Caco-2 (cell line): ENCODE measurements around the gene SELENOO. TPM values are rescaled to one million over a fixed set of nuclear protein-coding genes. Genes with fewer than 3 reads are reported as not detected.

Source experiments
- BruUV-seq: library from RNA; stranded (reverse); fragments of 400-500 nt; replicated peaks from 2 replicates; lab custom pipeline; 2021; lab: Mats Ljungman, UMichigan
- CTCF ChIA-PET: fragments of 300-600 bp; sonication (Branson Sonifier 250); formaldehyde crosslinking; loops from one replicate; lab custom pipeline; 2022; ENCODE audit warnings: antibody characterized with exemption; lab: Charles Lee
- POLR2A ChIA-PET: fragments of 300-600 bp; sonication (Branson Sonifier 250); formaldehyde crosslinking; loops from one replicate; lab custom pipeline; 2022; ENCODE audit warnings: antibody characterized with exemption; lab: Charles Lee
- DNase-seq, 2 experiments: peaks; one replicate each; pipeline versions ENCODE4 v3.0.0 to v3.0.0-alpha.2; 2020 to 2022
- H3K27me3 ChIP-seq: replicated peaks from 2 replicates; pipeline ENCODE4 v1.6.0; 2011; ENCODE audit warnings: low read length; ENCODE audit not compliant: control insufficient read depth, insufficient read depth
- H3K36me3 ChIP-seq: 2 replicates; pipeline ENCODE4 v1.5.1; 2011; ENCODE audit warnings: low read length; ENCODE audit not compliant: control insufficient read depth, insufficient read depth
- H3K4me1 ChIP-seq: fragments of 250-450 bp; sonication (Bioruptor Pico); 2 replicates; pipeline ENCODE4 v1.5.1; 2020; ENCODE audit warnings: mild to moderate bottlenecking
- H3K4me3 ChIP-seq: 2 replicates; pipeline ENCODE4 v1.5.1; 2011; ENCODE audit warnings: low read depth, mild to moderate bottlenecking, control low read depth, low read length
- H3K9me3 ChIP-seq: fragments of 250-450 bp; sonication (Bioruptor Pico); 2 replicates; pipeline ENCODE4 v1.5.1; 2020; ENCODE audit warnings: mild to moderate bottlenecking, moderate library complexity
- H3K27ac Mint-ChIP-seq: one replicate; pipeline ENCODE4 v1.8.0; 2022; ENCODE audit warnings: mixed read lengths; ENCODE audit not compliant: unreplicated experiment
- H3K27me3 Mint-ChIP-seq: one replicate; pipeline ENCODE4 v1.8.0; 2022; ENCODE audit warnings: mixed read lengths; ENCODE audit not compliant: insufficient read depth, unreplicated experiment
- H3K36me3 Mint-ChIP-seq: one replicate; pipeline ENCODE4 v1.8.0; 2022; ENCODE audit warnings: mild to moderate bottlenecking, mixed read lengths; ENCODE audit not compliant: insufficient read depth, unreplicated experiment
- H3K4me1 Mint-ChIP-seq: one replicate; pipeline ENCODE4 v1.8.0; 2022; ENCODE audit warnings: low read depth, mixed read lengths; ENCODE audit not compliant: unreplicated experiment
- H3K4me3 Mint-ChIP-seq: one replicate; pipeline ENCODE4 v1.8.0; 2022; ENCODE audit warnings: mild to moderate bottlenecking, moderate library complexity, mixed read lengths; ENCODE audit not compliant: unreplicated experiment
- H3K9me3 Mint-ChIP-seq: one replicate; pipeline ENCODE4 v1.8.0; 2022; ENCODE audit warnings: mixed read lengths; ENCODE audit not compliant: unreplicated experiment
- intact Hi-C: fragments of 100-400 bp; cut with micrococcal nuclease; formaldehyde crosslinking; loops from one replicate; pipeline ENCODE4 v1.10.0; 2022; ENCODE audit not compliant: unreplicated experiment
- total RNA-seq: library from RNA; stranded (reverse); gene quantifications from 2 replicates; pipeline ENCODE4 v1.2.3, GENCODE V29; 2022
- TF ChIP-seq, protein P1 (sequence below), 2 experiments: fragments of 200-600 bp in 1 of 2; IDR thresholded peaks; 1 replicate in 1 of 2; 2 replicates in 1 of 2; pipeline versions ENCODE4 v1.5.1 to v1.8.0; 2011 to 2022; ENCODE audit warnings: antibody characterized with exemption in 1 of 2, control low read depth in 1 of 2, inconsistent platforms in 1 of 2, low read depth in 1 of 2, low read length in 1 of 2, mild to moderate bottlenecking in 1 of 2, moderate library complexity in 1 of 2; ENCODE audit not compliant: insufficient read depth in 1 of 2, severe bottlenecking in 1 of 2, unreplicated experiment in 1 of 2

The SELENOO gene
- total RNA-seq, 1 experiment from 2014 or later = 29.3 TPM

DNA sequence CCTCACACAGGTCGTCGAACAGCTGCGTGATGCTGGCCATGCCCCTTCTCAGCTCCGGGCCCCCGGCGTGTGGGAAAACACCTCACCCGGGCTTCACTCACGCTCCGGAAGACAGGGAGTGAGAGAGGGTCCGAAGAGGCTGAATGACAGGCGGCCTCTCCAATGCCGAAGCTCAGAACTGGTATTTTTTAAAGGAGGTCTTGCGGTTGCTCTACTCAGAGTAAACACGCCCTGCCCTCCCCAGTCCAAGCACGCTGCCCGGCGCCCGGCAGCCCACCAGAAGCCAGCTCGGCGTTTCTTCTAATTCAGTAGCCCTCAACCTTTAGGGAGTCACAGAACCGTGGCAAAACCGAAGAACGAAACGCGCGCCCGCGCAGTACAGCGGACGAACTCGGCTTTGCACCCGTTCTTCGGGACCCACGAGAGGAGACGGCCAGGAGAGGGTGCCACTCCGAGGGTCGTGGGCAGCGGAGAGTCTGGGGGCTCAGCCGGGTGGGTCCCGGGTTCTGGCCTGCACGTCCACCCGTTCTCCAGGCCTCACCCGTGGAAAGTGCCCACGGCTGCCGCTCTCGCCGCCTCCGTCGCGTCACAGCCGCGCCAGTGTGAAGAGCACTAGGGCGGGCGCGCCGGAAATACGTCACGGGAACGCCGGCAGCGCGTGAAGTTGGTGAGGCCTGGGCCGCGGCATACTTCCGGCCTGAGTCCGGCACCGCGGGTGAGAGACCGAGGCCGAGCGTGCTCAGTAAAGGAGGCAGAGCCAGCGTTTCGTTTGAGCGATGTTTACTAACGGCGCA, 43.8 kb downstream of the SELENOO start, which contains the start of gene TUBGCP6:
Gene TUBGCP6, minus strand, starts transcription at position 604 of the 794 bp plus-strand sequence. Its CDS starts 564 bp downstream, at position 40.
- peaks cover 47% of the 10 kb centered on the region for H3K36me3 Mint-ChIP-seq
- ChIA-PET POLR2A (interaction anchor here (0.6 to 0.7 kb wide), 2 partner anchors 55 to 82 kb away, joined by 3 to 4 read pairs; no protein-coding TSS in a partner anchor), CTCF (interaction anchor here (2.5 kb wide), 1 partner anchor 98 kb away, joined by 8 read pairs; no protein-coding TSS in a partner anchor)

DNA sequence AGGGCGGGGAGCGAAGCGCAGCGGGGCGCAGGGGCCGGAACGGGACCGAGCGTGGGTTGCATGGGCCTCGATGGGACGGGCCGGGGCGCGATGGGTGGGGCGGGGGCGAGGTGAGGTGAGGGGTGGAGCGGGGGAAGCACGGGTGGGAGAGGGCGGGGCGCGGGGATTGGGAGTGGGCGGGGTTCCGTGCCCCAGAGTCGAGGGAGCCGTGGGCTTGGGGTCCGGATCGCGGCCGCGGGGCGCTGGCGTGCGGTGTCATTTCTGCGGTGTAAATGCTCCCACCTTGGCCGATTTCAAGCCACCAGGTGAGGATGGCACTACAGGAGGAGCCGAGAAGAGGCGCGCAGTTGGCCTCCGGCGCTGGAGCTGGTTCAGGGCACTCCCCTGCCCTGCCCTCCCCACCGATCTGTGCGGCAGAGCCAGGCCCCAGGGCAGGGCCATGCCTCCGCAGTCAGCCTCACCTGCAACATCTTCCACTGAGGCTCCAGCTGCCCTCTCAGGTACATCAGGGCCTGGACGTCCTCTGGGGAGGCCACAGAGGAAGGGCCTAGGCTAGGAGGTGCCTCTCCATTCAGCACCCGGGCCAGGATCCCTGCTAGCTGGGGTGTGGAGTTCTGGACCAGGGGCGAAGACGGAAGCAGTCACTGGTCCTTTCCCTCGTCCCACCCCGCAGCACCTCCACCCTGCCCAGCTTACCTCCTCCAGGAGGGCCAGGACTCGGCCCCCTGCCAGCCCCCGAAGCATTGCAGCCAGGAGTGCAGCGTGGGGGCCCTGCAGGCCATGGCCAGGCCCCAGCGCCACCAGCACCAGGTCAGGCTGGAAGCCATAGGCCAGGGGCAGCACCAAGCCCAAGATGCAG, 44.6 kb downstream of the SELENOO start:
- intact Hi-C loops = no loop called here
- peaks cover 17% of the 10 kb centered on the region for H3K4me1 ChIP-seq
- ChIA-PET POLR2A (no interaction called here), CTCF (interaction anchor here (0.5 to 2.5 kb wide), 3 partner anchors 50 to 97 kb away, joined by 3 to 8 read pairs (median 3); no protein-coding TSS in a partner anchor)
- peak overlapping the region; percentile 87 for H3K27ac Mint-ChIP-seq
- peaks cover 56% of the 10 kb centered on the region for H3K36me3 Mint-ChIP-seq
- no TSS peak for BruUV-seq
- peak overlapping the region; percentile 76 for H3K4me3 Mint-ChIP-seq
- H3K27me3 ChIP-seq = no peaks in the 10 kb centered on the region
- no peak for DNase-seq
- no peaks in the 10 kb centered on the region for H3K9me3 ChIP-seq
- H3K36me3 ChIP-seq = peaks cover 9% of the 10 kb centered on the region; the same call in 1 of the 2 replicates
- peak overlapping the region; percentile 58 for H3K4me3 ChIP-seq
- H3K27me3 Mint-ChIP-seq = no peaks in the 10 kb centered on the region
- TF ChIP-seq, protein P1, sequence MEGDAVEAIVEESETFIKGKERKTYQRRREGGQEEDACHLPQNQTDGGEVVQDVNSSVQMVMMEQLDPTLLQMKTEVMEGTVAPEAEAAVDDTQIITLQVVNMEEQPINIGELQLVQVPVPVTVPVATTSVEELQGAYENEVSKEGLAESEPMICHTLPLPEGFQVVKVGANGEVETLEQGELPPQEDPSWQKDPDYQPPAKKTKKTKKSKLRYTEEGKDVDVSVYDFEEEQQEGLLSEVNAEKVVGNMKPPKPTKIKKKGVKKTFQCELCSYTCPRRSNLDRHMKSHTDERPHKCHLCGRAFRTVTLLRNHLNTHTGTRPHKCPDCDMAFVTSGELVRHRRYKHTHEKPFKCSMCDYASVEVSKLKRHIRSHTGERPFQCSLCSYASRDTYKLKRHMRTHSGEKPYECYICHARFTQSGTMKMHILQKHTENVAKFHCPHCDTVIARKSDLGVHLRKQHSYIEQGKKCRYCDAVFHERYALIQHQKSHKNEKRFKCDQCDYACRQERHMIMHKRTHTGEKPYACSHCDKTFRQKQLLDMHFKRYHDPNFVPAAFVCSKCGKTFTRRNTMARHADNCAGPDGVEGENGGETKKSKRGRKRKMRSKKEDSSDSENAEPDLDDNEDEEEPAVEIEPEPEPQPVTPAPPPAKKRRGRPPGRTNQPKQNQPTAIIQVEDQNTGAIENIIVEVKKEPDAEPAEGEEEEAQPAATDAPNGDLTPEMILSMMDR (IDR thresholded peaks at IDR 0.05; ENCODE audit: insufficient read depth in 1 of 2, low read depth in 1 of 2, low read length in 1 of 2, severe bottlenecking in 1 of 2, unreplicated experiment in 1 of 2) = no peak
- H3K4me1 Mint-ChIP-seq = peaks cover 8% of the 10 kb centered on the region
- no peaks in the 10 kb centered on the region for H3K9me3 Mint-ChIP-seq

More for the DNA sequence above, 43.8 kb downstream of the SELENOO start, which contains the start of gene TUBGCP6:
- H3K4me1 ChIP-seq = peaks cover 10% of the 10 kb centered on the region
- H3K4me3 ChIP-seq = peak within 1 kb of the TSS; percentile 58
- TF ChIP-seq, protein P1 (IDR thresholded peaks at IDR 0.05; ENCODE audit: insufficient read depth in 1 of 2, low read depth in 1 of 2, low read length in 1 of 2, severe bottlenecking in 1 of 2, unreplicated experiment in 1 of 2) = no peak
- peaks cover 9% of the 10 kb centered on the region; the same call in 1 of the 2 replicates for H3K36me3 ChIP-seq
- H3K4me3 Mint-ChIP-seq = peak within 1 kb of the TSS; percentile 76
- no peaks in the 10 kb centered on the region for H3K27me3 Mint-ChIP-seq
- no peaks in the 10 kb centered on the region for H3K9me3 ChIP-seq
- H3K9me3 Mint-ChIP-seq = no peaks in the 10 kb centered on the region
- intact Hi-C loops = no loop called here
- DNase-seq = peak; percentile 89 to 93
- BruUV-seq = TSS peak; percentile 42
- H3K27me3 ChIP-seq = no peaks in the 10 kb centered on the region
- peaks cover 8% of the 10 kb centered on the region for H3K4me1 Mint-ChIP-seq
- peak within 1 kb of the TSS; percentile 87 for H3K27ac Mint-ChIP-seq
